ENCODE results near the gene ZNF710. TPM values are rescaled to one million over a fixed set of nuclear protein-coding genes. Genes with fewer than 3 reads are reported as not detected.

The ZNF710 gene
- total and polyA plus RNA-seq, 11 donors, result 2.9 to 22.4 (median 5.9) TPM

- TF ChIP-seq CTCF (IDR thresholded peaks at IDR 0.05) (no peak), POLR2A (IDR thresholded peaks at IDR 0.05) (no peak)
- H3K27ac ChIP-seq, result peak overlapping the region in 8 of 12 donors; percentile 11 to 97 (median 53)
Measured at GRCh38 chr15:90033448-90033847, 32.3 kb downstream of the ZNF710 start.

DNA sequence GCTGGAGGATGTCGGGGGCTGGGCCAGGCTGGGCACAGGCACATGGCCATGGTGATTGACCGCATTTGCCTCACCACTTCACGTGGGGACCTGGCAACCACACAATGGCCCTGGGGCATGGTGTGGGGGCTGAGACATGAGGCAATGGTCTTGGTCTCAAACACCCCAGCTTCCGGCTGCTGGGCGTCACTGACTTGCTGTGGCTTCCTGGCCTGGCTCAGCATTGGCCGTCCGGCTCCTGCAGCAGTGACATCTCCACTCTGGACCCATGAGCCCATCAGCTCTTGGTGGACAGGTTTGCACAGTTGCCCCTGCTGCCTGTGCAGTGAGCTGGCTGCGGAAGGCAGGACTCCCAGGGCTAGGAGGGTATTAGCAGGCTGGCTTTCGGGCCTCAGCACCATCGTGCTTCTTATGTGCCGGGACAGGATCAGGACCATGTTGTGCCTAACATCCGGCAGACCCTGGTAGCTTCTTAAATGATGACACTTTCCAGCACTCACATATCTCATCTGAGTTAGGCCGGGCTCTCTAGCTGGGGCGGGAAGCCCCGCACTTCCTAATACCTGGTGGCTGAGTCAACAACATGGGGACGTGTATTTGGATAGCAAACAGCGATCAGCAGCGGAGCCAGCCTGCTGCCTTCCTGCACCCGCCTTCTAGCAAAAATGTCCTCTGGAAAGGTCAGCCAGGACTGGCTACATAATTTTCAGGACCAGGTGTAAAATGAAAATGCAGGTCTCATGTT is 34.1 kb downstream of the ZNF710 start:
- H3K27ac ChIP-seq, result peak overlapping the region in 11 of 12 donors; percentile 33 to 97 (median 77)
- intact Hi-C loops (cut with DNase I), result no loop called here
- no peak for TF ChIP-seq POLR2A (IDR thresholded peaks at IDR 0.05)
- no peak for TF ChIP-seq CTCF (IDR thresholded peaks at IDR 0.05)
- H3K9me3 ChIP-seq, result no peaks in the 10 kb centered on the region
- peaks cover 6 to 93% (median 57%) of the 10 kb centered on the region in 12 donors for H3K4me1 ChIP-seq
- H3K36me3 ChIP-seq, result no peaks in the 10 kb centered on the region
- 70 to 82% (median 74%) methylated on average over 10 to 19 of the region's 19 CpGs for WGBS, 4 donors
- H3K27me3 ChIP-seq, result no peaks in the 10 kb centered on the region
- DNase-seq (peak; percentile 42 to 75 (median 62)), ATAC-seq (peak; percentile 15 to 66 (median 40))
- peak overlapping the region in 1 of 12 donors; percentile 27 for H3K4me3 ChIP-seq

More at GRCh38 chr15:90033448-90033847, 32.3 kb downstream of the ZNF710 start:
- Histone ChIP-seq H3K4me1 (peaks cover 6 to 97% (median 56%) of the 10 kb centered on the region in 12 donors), H3K9me3 (no peaks in the 10 kb centered on the region), H3K27me3 (no peaks in the 10 kb centered on the region), H3K36me3 (no peaks in the 10 kb centered on the region), H3K4me3 (no peak overlapping the region)
- 71 to 95% (median 79%) methylated on average over 6 of the region's 6 CpGs for WGBS, 4 donors
- intact Hi-C loops (cut with DNase I), result loop anchor here in 1 of 10 donors (5.0 kb wide), 1 partner anchor 34 kb away; no protein-coding TSS in a partner anchor
- DNase-seq (peak in 1 of 5 donors; percentile 26), ATAC-seq (no peak)

- TF ChIP-seq CTCF (IDR thresholded peaks at IDR 0.05) (no peak), POLR2A (IDR thresholded peaks at IDR 0.05) (no peak)
- Histone ChIP-seq H3K4me1 (peaks cover 6 to 93% (median 55%) of the 10 kb centered on the region in 12 donors), H3K9me3 (no peaks in the 10 kb centered on the region), H3K4me3 (peak overlapping the region in 1 of 12 donors; percentile 5), H3K36me3 (no peaks in the 10 kb centered on the region), H3K27ac (peak overlapping the region in 10 of 12 donors; percentile 33 to 97 (median 78)), H3K27me3 (no peaks in the 10 kb centered on the region)
- intact Hi-C loops (cut with DNase I), result no loop called here
- DNase-seq, result peak in 4 of 5 donors; percentile 47 to 71 (median 57)
- peak in 2 of 4 donors; percentile 20 to 31 for ATAC-seq
- 82 to 87% (median 85%) methylated on average over 10 of the region's 10 CpGs for WGBS, 4 donors
Measured at GRCh38 chr15:90035840-90036230, 34.7 kb downstream of the ZNF710 start.

GRCh38 chr15:90036343-90036742 is 35.2 kb downstream of the ZNF710 start:
- peak in 1 of 5 donors; percentile 41 for DNase-seq
- no peak for TF ChIP-seq CTCF (IDR thresholded peaks at IDR 0.05)
- TF ChIP-seq POLR2A (IDR thresholded peaks at IDR 0.05), result no peak
- Histone ChIP-seq H3K27me3 (no peaks in the 10 kb centered on the region), H3K36me3 (no peaks in the 10 kb centered on the region), H3K9me3 (no peaks in the 10 kb centered on the region), H3K27ac (peak overlapping the region in 5 of 12 donors; percentile 1 to 97 (median 81)), H3K4me1 (peaks cover 6 to 90% (median 50%) of the 10 kb centered on the region in 12 donors), H3K4me3 (no peak overlapping the region)
- ATAC-seq, result no peak
- intact Hi-C loops (cut with DNase I), result no loop called here
- WGBS, 4 donors, result 68 to 76% (median 72%) methylated on average over 9 of the region's 9 CpGs
